Gastroesophageal sphincter (tissue), 4 donors: Measurements from ENCODE around the gene VEGFD. TPM values are rescaled to one million over a fixed set of nuclear protein-coding genes. Genes with fewer than 3 reads are reported as not detected.

Source experiments
- ATAC-seq: fragments of 150-250 bp; one replicate; pipeline ENCODE4 v1.9.1; 2016; ENCODE audit warnings: mild to moderate bottlenecking, moderate library complexity
- H3K27ac ChIP-seq, 4 donors: fragments of 200-600 bp; sonication (generic) in 3 of 4; 1 replicate in 3 of 4; 2 replicates in 1 of 4; pipeline ENCODE4 v1.5.1; 2016 to 2019
- H3K27me3 ChIP-seq: fragments of 200-600 bp; sonication (generic); one replicate; pipeline ENCODE4 v1.5.1; 2019
- H3K36me3 ChIP-seq, 2 donors: fragments of 200-600 bp; sonication (generic); one replicate each; pipeline ENCODE4 v1.5.1; 2019; ENCODE audit warnings: control low read depth in 1 of 2
- H3K4me1 ChIP-seq, 3 donors: fragments of 200-600 bp; sonication (generic); 1 replicate in 2 of 3; 2 replicates in 1 of 3; pipeline ENCODE4 v1.5.1; 2016 to 2019; ENCODE audit warnings: control low read depth in 2 of 3
- H3K4me3 ChIP-seq, 2 donors: fragments of 200-600 bp; sonication (generic); one replicate each; pipeline ENCODE4 v1.5.1; 2019; ENCODE audit warnings: mild to moderate bottlenecking in 1 of 2, moderate library complexity in 1 of 2
- H3K9me3 ChIP-seq, 3 donors: fragments of 200-600 bp; sonication (generic); one replicate each; pipeline ENCODE4 v1.5.1; 2017 to 2019; ENCODE audit warnings: control low read depth in 2 of 3
- CTCF ChIP-seq, 4 experiments: fragments of 200-600 bp in 2 of 4; fragments of 450-650 bp in 2 of 4; sonication (generic) in 1 of 4; IDR thresholded peaks; one replicate each; pipeline ENCODE4 v1.5.1; 2017 to 2019; ENCODE audit warnings: antibody characterized with exemption in 4 of 4, mild to moderate bottlenecking in 2 of 4, moderate library complexity in 2 of 4
- EP300 ChIP-seq: sonication (generic); formaldehyde crosslinking; IDR thresholded peaks from one replicate; pipeline ENCODE4 v1.6.1; 2017; ENCODE audit warnings: antibody characterized with exemption, mild to moderate bottlenecking
- POLR2A ChIP-seq, 2 donors: fragments of 450-650 bp; IDR thresholded peaks; one replicate each; pipeline ENCODE4 v1.6.1; 2017; ENCODE audit warnings: antibody characterized with exemption in 2 of 2, mild to moderate bottlenecking in 2 of 2, moderate library complexity in 1 of 2
- POLR2AphosphoS5 ChIP-seq: sonication (generic); formaldehyde crosslinking; IDR thresholded peaks from one replicate; pipeline ENCODE4 v1.6.1; 2017; ENCODE audit warnings: antibody characterized with exemption
- WGBS, 2 donors: methylation state at CpG; one replicate each; pipeline ENCODE4 v1.1.5; 2018; ENCODE audit warnings: low coverage in 1 of 2; 5-methylcytosine and 5-hydroxymethylcytosine counted together
- total RNA-seq, 4 donors: library from RNA; depleted of rRNA; stranded (reverse); fragments of >200 nt; gene quantifications; one replicate each; pipeline ENCODE4 v1.1.0, GENCODE V29; 2016

Gene VEGFD, protein sequence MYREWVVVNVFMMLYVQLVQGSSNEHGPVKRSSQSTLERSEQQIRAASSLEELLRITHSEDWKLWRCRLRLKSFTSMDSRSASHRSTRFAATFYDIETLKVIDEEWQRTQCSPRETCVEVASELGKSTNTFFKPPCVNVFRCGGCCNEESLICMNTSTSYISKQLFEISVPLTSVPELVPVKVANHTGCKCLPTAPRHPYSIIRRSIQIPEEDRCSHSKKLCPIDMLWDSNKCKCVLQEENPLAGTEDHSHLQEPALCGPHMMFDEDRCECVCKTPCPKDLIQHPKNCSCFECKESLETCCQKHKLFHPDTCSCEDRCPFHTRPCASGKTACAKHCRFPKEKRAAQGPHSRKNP
- total RNA-seq: 1 to 10 TPM; 3.2 to 8.6 (median 5.3) TPM

DNA sequence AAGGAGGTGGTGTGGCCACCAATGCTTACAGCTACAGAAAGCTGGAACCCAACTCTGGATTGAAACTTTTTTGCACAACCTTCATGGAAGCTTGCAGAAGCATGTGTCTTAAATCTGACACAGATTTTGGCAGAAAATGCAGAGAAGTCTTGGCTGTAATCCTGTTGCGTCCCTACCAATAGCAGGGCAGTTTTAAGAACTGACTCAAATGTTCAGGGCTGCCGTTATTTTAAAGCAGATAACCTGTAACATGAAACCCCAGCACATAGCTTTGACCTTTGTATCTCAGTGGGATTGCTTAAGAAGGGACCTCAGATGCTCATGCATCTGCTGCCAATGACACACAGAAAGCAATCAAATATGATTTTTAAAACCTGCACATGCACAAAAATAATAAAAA lies at the start of gene VEGFD:
Gene VEGFD (minus strand): TSS at position 110 of the 400 bp plus-strand sequence. CDS start 467 bp downstream, outside the sequence.
- peak; percentile 51 for ATAC-seq
- H3K4me3 ChIP-seq: no peak within 1 kb of the TSS

GRCh38 chrX:15430584-15430983 lies 46.4 kb upstream of the VEGFD start:
- ATAC-seq: no peak
- Histone ChIP-seq H3K9me3 (no peaks in the 10 kb centered on the region), H3K4me1 (no peaks in the 10 kb centered on the region), H3K36me3 (peaks cover 0 to 2% of the 10 kb centered on the region in 2 donors), H3K27me3 (no peaks in the 10 kb centered on the region), H3K4me3 (no peak overlapping the region), H3K27ac (no peak overlapping the region)
- WGBS, 2 donors: 40 to 73% methylated on average over 1 of the region's 1 CpG
- TF ChIP-seq POLR2AphosphoS5: no peak
- no peak for TF ChIP-seq EP300

More for the DNA sequence above, at the start of gene VEGFD:
- no peak within 1 kb of the TSS for H3K27ac ChIP-seq
- WGBS, 2 donors: 37 to 55% methylated on average over 2 of the region's 2 CpGs
- H3K4me1 ChIP-seq: no peaks in the 10 kb centered on the region
- no peaks in the 10 kb centered on the region for H3K9me3 ChIP-seq
- H3K36me3 ChIP-seq: no peaks in the 10 kb centered on the region
- no peaks in the 10 kb centered on the region for H3K27me3 ChIP-seq
- TF ChIP-seq POLR2A (IDR thresholded peaks at IDR 0.05) (no peak), POLR2AphosphoS5 (no peak), EP300 (no peak), CTCF (IDR thresholded peaks at IDR 0.05) (no peak)

GRCh38 chrX:15430076-15430475 lies 45.9 kb upstream of the VEGFD start:
- 77 to 78% methylated on average over 2 of the region's 2 CpGs for WGBS, 2 donors
- no peak for ATAC-seq
- no peak overlapping the region for H3K27ac ChIP-seq
- H3K27me3 ChIP-seq: no peaks in the 10 kb centered on the region
- H3K4me1 ChIP-seq: no peaks in the 10 kb centered on the region
- TF ChIP-seq CTCF (IDR thresholded peaks at IDR 0.05) (no peak), EP300 (no peak), POLR2A (IDR thresholded peaks at IDR 0.05) (no peak), POLR2AphosphoS5 (no peak)
- no peak overlapping the region for H3K4me3 ChIP-seq
- peaks cover 0 to 7% of the 10 kb centered on the region in 2 donors for H3K36me3 ChIP-seq
- H3K9me3 ChIP-seq: no peaks in the 10 kb centered on the region

GRCh38 chrX:15425024-15425423 lies 40.8 kb upstream of the VEGFD start:
- 53% methylated on average over 1 of the region's 1 CpG; no CpG with 5 or more reads in 1 of the 2 donors for WGBS, 2 donors
- ATAC-seq: no peak
- H3K36me3 ChIP-seq: peaks cover 0 to 8% of the 10 kb centered on the region in 2 donors
- no peak for TF ChIP-seq CTCF (IDR thresholded peaks at IDR 0.05)
- no peak for TF ChIP-seq POLR2AphosphoS5
- H3K27ac ChIP-seq: no peak overlapping the region
- no peaks in the 10 kb centered on the region for H3K4me1 ChIP-seq
- H3K27me3 ChIP-seq: no peaks in the 10 kb centered on the region
- H3K4me3 ChIP-seq: no peak overlapping the region
- H3K9me3 ChIP-seq: no peaks in the 10 kb centered on the region

DNA sequence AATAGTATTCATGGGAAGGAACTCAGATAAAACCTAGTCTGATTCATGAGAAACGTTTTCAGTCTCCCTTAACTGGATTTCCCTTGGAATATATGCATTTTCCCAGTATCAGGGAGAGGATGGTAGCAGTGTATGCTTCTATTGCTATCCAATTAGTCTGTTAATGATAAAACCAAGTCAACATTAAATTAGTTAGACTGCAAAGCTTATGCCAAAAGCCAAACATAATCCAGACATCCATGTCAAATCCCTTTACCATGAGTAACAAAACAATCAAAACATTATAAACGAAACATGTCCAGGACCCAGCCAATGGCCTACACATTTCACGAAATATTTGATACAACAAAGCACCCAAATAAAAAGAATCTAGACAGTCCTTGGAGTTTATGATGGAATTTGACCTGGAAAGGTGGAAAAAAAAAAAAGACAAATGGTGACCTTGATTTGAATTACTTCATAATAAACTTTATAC lies 34.5 kb upstream of the VEGFD start:
- no peak for ATAC-seq
- no peak overlapping the region for H3K4me3 ChIP-seq
- WGBS, 2 donors: 45 to 48% methylated on average over 3 of the region's 3 CpGs
- no peaks in the 10 kb centered on the region for H3K4me1 ChIP-seq
- H3K9me3 ChIP-seq: no peaks in the 10 kb centered on the region
- no peaks in the 10 kb centered on the region for H3K27me3 ChIP-seq
- H3K27ac ChIP-seq: no peak overlapping the region
- H3K36me3 ChIP-seq: no peaks in the 10 kb centered on the region
- TF ChIP-seq CTCF (IDR thresholded peaks at IDR 0.05): no peak
- TF ChIP-seq EP300: no peak
- TF ChIP-seq POLR2A (IDR thresholded peaks at IDR 0.05): no peak
- no peak for TF ChIP-seq POLR2AphosphoS5
